Breast epithelium (tissue), 3 donors: ENCODE data around the gene TFG.

Experiments
- CTCF ChIP-seq, 3 donors: fragments of 450-650 bp; IDR thresholded peaks; one replicate each; pipeline ENCODE4 v1.5.1; 2016 to 2017; ENCODE audit warnings: antibody characterized with exemption in 3 of 3, mild to moderate bottlenecking in 3 of 3, moderate library complexity in 3 of 3
- POLR2A ChIP-seq: fragments of 450-650 bp; IDR thresholded peaks from one replicate; pipeline ENCODE4 v1.6.1; 2016; ENCODE audit warnings: antibody characterized with exemption, mild to moderate bottlenecking, moderate library complexity

GRCh38 chr3:100776746-100777145 lies 67.5 kb downstream of the TFG start:
- no peak for TF ChIP-seq POLR2A
- TF ChIP-seq CTCF (IDR thresholded peaks at IDR 0.05) = no peak
